Epithelial cell of proximal tubule (primary cell): Measurements from ENCODE around the gene SMAD6. TPM values are rescaled to one million over a fixed set of nuclear protein-coding genes. Genes with fewer than 3 reads are reported as not detected.
A peak's percentile ranks its signal among the peaks of the same experiment; 100 is the strongest.

Experiments used
- DNase-seq: peaks from one replicate; pipeline ENCODE4 v3.0.0-alpha.2; 2011; ENCODE audit warnings: low read depth
- H3K4me3 ChIP-seq: 2 replicates; pipeline ENCODE4 v1.5.1; 2011; ENCODE audit warnings: low read depth, mild to moderate bottlenecking, low read length
- CTCF ChIP-seq: conservative IDR thresholded peaks from 2 replicates; pipeline ENCODE4 v1.5.1; 2012; ENCODE audit warnings: low read depth, mild to moderate bottlenecking, low read length
- total RNA-seq: library from RNA; depleted of rRNA; stranded (reverse); fragments of >200 nt; gene quantifications from 2 replicates; pipeline ENCODE4 v1.2.3, GENCODE V29; 2015

The SMAD6 gene
- total RNA-seq, 1 donor from 2014 or later = 22.1 TPM

DNA sequence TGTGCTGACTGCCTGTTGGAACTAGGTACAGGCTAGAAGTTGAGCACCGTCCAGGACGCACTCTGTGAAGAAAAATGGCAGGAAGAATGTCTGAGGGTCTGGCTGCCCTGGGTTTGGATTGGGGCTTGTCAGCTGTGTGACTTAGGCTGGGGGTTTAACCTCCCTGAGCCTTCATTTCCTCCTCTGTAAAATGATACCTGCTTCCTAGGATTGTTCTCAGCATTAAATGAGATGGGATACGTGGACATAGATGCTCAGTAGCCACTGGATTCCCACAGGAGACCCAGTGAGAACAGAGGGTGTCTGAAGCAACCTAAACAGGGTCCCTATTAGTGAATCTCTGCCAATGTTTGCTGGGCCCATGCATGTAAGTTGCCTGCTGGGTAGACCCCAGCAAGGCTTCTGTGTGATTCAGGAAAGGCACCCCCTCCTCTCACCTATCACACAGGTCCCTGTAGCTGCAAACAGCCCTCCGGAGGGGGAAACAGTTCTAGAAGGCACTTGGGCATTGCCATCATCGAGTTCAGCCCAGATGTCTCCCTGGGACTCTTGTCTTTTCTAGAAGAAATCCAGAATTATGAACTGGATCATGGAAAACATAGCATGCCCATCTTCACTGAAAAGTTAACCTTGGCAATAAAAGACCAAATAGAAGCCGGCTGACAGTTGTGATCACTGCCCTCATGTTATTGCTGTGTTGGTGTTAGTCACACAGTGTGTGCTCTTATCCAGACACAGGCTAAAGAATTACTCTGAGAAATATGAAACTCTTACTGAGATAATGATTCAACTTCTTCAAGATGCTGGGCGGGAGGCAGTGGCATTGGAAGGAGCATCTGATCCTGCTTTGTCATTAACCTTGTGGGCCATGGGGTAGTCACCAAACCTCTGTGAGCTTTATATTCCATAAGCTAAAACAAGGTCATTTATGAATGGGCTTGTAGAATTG, 64.5 kb downstream of the SMAD6 start:
- no peak for TF ChIP-seq CTCF

GRCh38 chr15:66767240-66767659, 65.2 kb downstream of the SMAD6 start:
- TF ChIP-seq CTCF = no peak
- DNase-seq = no peak
- no peak overlapping the region for H3K4me3 ChIP-seq

More for the DNA sequence above, 64.5 kb downstream of the SMAD6 start:
- peak overlapping the region; percentile 23 for H3K4me3 ChIP-seq
- no peak for DNase-seq

DNA sequence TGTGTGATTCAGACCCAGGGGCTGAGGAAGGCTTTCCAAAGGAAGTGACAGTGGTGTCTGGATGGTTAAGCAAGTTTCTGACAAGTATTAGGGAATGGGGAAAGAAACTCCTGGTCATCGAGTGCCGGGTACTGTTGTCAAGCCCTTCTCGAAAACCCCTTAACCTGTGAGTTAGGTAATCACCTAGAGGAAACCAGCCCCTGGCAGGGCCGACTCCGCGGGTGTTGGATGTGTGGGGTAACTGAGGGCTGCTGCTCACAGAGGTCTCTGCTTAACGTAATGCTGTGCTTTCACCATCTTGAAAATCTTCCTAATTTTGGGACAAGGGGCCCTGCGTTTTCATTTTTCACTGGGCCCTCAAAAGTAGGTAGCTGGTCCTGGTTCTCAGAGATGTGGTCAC, 67.0 kb downstream of the SMAD6 start:
- H3K4me3 ChIP-seq = no peak overlapping the region
- DNase-seq = no peak
- TF ChIP-seq CTCF = no peak

- no peak for TF ChIP-seq CTCF
- no peak overlapping the region for H3K4me3 ChIP-seq
- DNase-seq = no peak
Observed at GRCh38 chr15:66770518-66771350, 68.7 kb downstream of the SMAD6 start.

DNA sequence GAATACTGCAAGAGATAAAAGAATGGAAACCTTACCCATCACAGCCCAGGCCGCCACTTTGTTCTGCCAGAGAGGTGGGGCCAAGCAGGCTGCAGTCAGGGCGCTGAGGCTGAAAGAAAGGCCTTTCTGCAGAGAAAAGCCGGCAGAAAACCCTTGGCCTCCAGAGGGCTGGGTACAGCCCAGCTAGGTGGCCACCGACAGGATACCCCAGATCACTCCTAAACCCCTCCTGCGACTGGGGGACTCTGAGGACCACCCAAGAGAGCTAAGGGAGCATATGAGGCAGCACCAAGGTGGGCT, 69.3 kb downstream of the SMAD6 start:
- no peak for DNase-seq
- no peak overlapping the region for H3K4me3 ChIP-seq
- TF ChIP-seq CTCF = no peak

- TF ChIP-seq CTCF = no peak
- DNase-seq = no peak
- no peak overlapping the region for H3K4me3 ChIP-seq
Observed at GRCh38 chr15:66772604-66773128, 70.6 kb downstream of the SMAD6 start.
